Measurements from ENCODE around the gene COBLL1. TPM values are rescaled to one million over a fixed set of nuclear protein-coding genes. Genes with fewer than 3 reads are reported as not detected.

COBLL1 gene
- total and polyA plus RNA-seq, 2 of the 4 experiments (the other 2 are of a cell fraction), result 0.79 to 1.1 TPM

DNA sequence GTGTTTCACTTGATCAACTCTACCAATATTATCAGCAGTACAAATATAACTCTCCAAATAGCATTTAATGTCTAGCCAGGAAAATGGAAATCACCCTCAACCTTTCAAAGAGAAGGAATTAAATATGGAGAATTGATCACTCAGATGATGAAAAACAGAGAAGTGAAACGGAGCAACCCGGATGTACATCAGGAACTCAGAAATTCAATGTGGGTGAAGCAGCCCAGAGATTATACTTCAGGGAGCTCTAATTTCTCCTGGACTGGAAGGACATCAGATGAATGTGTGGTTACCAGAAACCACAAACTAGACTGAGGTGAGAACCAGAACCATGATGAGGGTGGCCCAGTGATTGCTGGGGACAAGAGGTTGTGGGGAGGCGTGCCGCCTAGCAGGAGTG, 35.5 kb upstream of the COBLL1 start:
- Histone ChIP-seq H3K9me1 (ENCODE audit: insufficient read depth, low read length) (no peaks in the 10 kb centered on the region), H4K8ac (ENCODE audit: low read depth in 2 of 2, low read length in 2 of 2) (no peak overlapping the region), H3K79me1 (ENCODE audit: low read depth in 1 of 2, low read length in 2 of 2) (no peaks in the 10 kb centered on the region), H2BK5ac (ENCODE audit: low read depth, low read length, poor library complexity, severe bottlenecking) (no peak overlapping the region), H4K5ac (ENCODE audit: low read depth, low read length) (no peak overlapping the region), H3K4me1 (ENCODE audit: control insufficient read depth, insufficient read depth, low read length) (no peaks in the 10 kb centered on the region), H3K23ac (ENCODE audit: low read depth, low read length) (no peak overlapping the region), H4K20me1 (ENCODE audit: insufficient read depth, low read length) (no peaks in the 10 kb centered on the region), H2BK20ac (ENCODE audit: low read depth, low read length) (no peak overlapping the region), H3K27ac (ENCODE audit: insufficient read depth, low read length) (no peak overlapping the region), H3K4me2 (ENCODE audit: low read depth, low read length) (no peak overlapping the region), H3K27me3 (ENCODE audit: control insufficient read depth, insufficient read depth, low read length) (peaks cover 2% of the 10 kb centered on the region; the same call in 1 of the 2 replicates), H2BK120ac (ENCODE audit: low read depth, low read length) (no peak overlapping the region), H2AK9ac (replicated peaks; ENCODE audit: low read depth, low read length, poor library complexity) (no peak overlapping the region), H2AK5ac (ENCODE audit: low read depth, low read length) (no peak overlapping the region), H3K18ac (ENCODE audit: low read depth, low read length) (no peak overlapping the region), H3K4ac (ENCODE audit: low read depth, low read length) (no peak overlapping the region), H2BK15ac (ENCODE audit: low read depth, low read length) (no peak overlapping the region), H3K14ac (replicated peaks; ENCODE audit: low read depth, low read length) (no peak overlapping the region), H3K9me3 (ENCODE audit: control insufficient read depth, insufficient read depth, low read length) (no peaks in the 10 kb centered on the region), H3K9ac (ENCODE audit: low read depth, low read length) (no peak overlapping the region), H4K91ac (ENCODE audit: insufficient read depth, low read depth, low read length) (no peak overlapping the region), H3K4me3 (ENCODE audit: insufficient read depth, low read depth, low read length) (no peak overlapping the region), H3K56ac (ENCODE audit: extremely low read depth, insufficient read depth, low read length) (no peak overlapping the region), H3K36me3 (ENCODE audit: control insufficient read depth, insufficient read depth, low read length) (no peaks in the 10 kb centered on the region), H2AFZ (replicated peaks; ENCODE audit: low read length, poor library complexity) (no peak overlapping the region)
- intact Hi-C loops (cut with micrococcal nuclease), result no loop called here
- in situ Hi-C loops (cut with MboI; ENCODE audit: low sequenced_read_pairs), result no loop called here
- ChIA-PET CTCF (no interaction called here), POLR2A (ENCODE audit: unreplicated experiment) (no interaction called here)
- BruUV-seq (replicated peaks), result no TSS peak
- dilution Hi-C loops (cut with HindIII; ENCODE audit: low sequenced_read_pairs, unreplicated experiment), result no loop called here
- no peak for DNase-seq
- no peak for ATAC-seq (ENCODE audit: low read depth)
- no peak for TF ChIP-seq RAD21 (IDR thresholded peaks at IDR 0.05; ENCODE audit: low read length)
- no peak for TF ChIP-seq USF2 (IDR thresholded peaks at IDR 0.05; ENCODE audit: low read depth, low read length)
- no CpG with 5 or more reads among the region's 4 CpGs for WGBS, 2 experiments (ENCODE audit: extremely low coverage in 2 of 2, insufficient read length in 1 of 2)
